ENCODE measurements around the gene PI4KA. TPM values are rescaled to one million over a fixed set of nuclear protein-coding genes. Genes with fewer than 3 reads are reported as not detected.

The PI4KA gene
- total and polyA plus RNA-seq, 10 donors, result 29.8 to 143 (median 108) TPM

DNA sequence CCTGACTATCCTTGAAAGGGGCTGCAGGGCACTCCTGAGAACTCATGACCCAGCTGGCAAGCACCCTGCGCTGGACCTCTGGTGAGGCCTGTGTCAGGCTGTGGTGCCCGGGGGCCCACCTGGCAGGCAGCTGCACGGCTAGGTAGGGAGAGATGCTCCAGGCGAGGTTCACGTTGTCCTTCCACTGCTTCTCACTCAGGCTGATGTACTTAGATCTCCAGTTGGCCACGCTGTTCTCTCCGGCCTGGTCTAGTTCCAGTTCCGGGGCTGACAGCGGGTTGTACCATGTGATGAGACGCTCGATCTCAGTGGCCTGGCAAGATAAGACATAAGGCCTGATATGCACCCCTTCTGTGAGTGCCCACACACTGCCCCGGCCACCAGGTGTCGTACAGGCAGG, 129.4 kb downstream of the PI4KA start:
- no peak overlapping the region for H3K27ac ChIP-seq
- H3K27me3 ChIP-seq (replicated peaks in 1 of 7), result no peaks in the 10 kb centered on the region
- intact Hi-C loops (cut with DNase I; ENCODE audit: low total_unique reads), result no loop called here
- TF ChIP-seq, protein P1, sequence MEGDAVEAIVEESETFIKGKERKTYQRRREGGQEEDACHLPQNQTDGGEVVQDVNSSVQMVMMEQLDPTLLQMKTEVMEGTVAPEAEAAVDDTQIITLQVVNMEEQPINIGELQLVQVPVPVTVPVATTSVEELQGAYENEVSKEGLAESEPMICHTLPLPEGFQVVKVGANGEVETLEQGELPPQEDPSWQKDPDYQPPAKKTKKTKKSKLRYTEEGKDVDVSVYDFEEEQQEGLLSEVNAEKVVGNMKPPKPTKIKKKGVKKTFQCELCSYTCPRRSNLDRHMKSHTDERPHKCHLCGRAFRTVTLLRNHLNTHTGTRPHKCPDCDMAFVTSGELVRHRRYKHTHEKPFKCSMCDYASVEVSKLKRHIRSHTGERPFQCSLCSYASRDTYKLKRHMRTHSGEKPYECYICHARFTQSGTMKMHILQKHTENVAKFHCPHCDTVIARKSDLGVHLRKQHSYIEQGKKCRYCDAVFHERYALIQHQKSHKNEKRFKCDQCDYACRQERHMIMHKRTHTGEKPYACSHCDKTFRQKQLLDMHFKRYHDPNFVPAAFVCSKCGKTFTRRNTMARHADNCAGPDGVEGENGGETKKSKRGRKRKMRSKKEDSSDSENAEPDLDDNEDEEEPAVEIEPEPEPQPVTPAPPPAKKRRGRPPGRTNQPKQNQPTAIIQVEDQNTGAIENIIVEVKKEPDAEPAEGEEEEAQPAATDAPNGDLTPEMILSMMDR (IDR thresholded peaks at IDR 0.05 in 8 of 11, conservative IDR thresholded peaks at IDR 0.05 in 3 of 11), result no peak
- peak in 1 of 3 donors; percentile 25 for TF ChIP-seq POLR2AphosphoS5 (IDR thresholded peaks at IDR 0.05)
- 96 to 97% (median 97%) methylated on average over 13 of the region's 13 CpGs; no CpG with 5 or more reads in 1 of the 5 donors for WGBS, 5 donors
- H3K4me1 ChIP-seq, result no peaks in the 10 kb centered on the region
- H3K36me3 ChIP-seq, result peaks cover 3 to 95% (median 51%) of the 10 kb centered on the region in 6 donors
- DNase-seq, result no peak
- H3K9me3 ChIP-seq, result no peaks in the 10 kb centered on the region
- no peak overlapping the region for H3K4me3 ChIP-seq

DNA sequence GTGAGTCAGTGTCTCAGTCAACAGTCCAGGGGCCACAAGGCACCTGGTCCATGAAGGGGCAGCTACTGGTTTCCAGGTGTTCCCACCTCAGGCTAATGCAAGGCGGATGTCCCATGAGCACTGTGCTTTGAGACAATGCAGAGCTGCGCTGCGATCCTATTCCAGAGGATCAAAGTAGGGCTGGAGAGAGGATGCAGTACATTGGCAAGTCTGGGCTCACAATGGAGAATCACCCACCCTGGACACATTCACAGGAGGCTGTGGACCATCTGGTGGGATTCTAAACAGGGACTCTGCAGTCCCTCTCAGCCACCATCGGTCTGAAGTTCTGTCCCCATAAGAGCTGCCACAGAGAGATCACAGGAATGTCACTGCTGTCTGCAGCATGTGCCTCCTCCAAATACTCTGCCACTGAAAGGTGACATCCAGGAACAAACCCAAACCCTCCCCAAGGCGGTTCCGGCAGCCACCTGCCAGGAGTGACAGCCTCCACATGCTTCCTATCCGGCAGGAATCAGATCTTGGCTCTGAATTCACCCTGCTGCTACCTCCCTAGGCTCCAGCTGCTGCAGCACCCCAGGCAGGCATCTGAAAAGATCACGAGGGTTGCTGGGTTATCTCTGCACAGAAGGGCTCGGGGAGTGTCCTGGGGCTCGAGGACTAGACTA, 130.0 kb downstream of the PI4KA start:
- Histone ChIP-seq H3K27me3 (replicated peaks in 1 of 7) (no peaks in the 10 kb centered on the region), H3K4me3 (no peak overlapping the region), H3K27ac (no peak overlapping the region), H3K36me3 (peaks cover 3 to 98% (median 51%) of the 10 kb centered on the region in 6 donors), H3K9me3 (no peaks in the 10 kb centered on the region), H3K4me1 (no peaks in the 10 kb centered on the region)
- 94 to 97% (median 96%) methylated on average over 6 to 10 of the region's 10 CpGs for WGBS, 5 donors
- TF ChIP-seq POLR2AphosphoS5 (IDR thresholded peaks at IDR 0.05), result no peak
- no peak for TF ChIP-seq POLR2A (IDR thresholded peaks at IDR 0.05)
- TF ChIP-seq, protein P1 (IDR thresholded peaks at IDR 0.05 in 8 of 11, conservative IDR thresholded peaks at IDR 0.05 in 3 of 11), result no peak
- no peak for DNase-seq
- intact Hi-C loops (cut with DNase I; ENCODE audit: low total_unique reads), result no loop called here

DNA sequence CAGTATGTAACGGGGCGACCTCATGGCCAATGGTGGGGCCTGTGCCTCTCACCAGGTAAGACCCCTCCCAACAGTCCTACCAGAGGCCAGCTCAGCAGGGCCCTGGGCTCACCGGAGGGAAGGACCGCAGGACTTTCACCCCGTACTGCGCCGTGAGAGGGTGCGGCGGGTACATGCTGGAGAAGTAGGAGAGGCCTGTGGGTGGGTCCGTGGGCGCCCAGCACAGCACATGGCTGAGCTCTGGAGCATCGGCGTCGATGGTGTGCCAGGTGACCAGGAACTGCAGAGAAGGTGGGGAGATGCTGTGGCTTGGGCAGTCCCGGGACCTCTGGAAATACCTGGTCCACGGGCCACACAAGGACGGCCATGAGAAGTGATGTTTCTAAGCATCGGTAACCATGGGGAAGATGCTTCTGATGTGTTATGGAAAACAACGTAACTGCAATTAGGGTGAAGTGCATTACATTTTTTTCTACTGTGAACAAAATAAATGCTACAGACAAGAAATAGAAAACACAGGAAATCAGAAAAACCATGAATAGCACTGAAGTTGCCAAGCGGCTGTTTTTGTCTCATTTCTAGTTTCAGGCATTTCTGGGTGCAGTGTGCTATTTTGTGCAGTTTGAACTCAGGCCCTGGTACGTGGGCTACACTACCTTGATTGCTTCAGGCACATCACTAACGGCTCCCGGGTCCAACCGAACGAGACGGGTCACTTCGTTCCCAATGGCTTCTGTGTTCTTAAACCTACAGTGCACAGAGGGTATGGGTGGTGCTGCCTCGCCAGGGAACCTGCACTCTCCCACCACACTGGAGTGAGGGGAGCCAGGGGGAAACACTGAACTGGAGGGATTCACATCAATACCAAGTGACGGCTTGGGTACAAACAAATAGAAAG, 131.2 kb downstream of the PI4KA start:
- H3K9me3 ChIP-seq, result no peaks in the 10 kb centered on the region
- H3K27ac ChIP-seq, result no peak overlapping the region
- TF ChIP-seq POLR2AphosphoS5 (IDR thresholded peaks at IDR 0.05), result peak in 1 of 3 donors; percentile 34
- no peak for TF ChIP-seq POLR2A (IDR thresholded peaks at IDR 0.05)
- intact Hi-C loops (cut with DNase I; ENCODE audit: low total_unique reads), result no loop called here
- no peak overlapping the region for H3K4me3 ChIP-seq
- no peaks in the 10 kb centered on the region for H3K27me3 ChIP-seq (replicated peaks in 1 of 7)
- H3K4me1 ChIP-seq, result no peaks in the 10 kb centered on the region
- H3K36me3 ChIP-seq, result peaks cover 3 to 97% (median 49%) of the 10 kb centered on the region in 6 donors
- WGBS, 5 donors, result 91 to 95% (median 93%) methylated on average over 29 of the region's 29 CpGs
- DNase-seq, result no peak

DNA sequence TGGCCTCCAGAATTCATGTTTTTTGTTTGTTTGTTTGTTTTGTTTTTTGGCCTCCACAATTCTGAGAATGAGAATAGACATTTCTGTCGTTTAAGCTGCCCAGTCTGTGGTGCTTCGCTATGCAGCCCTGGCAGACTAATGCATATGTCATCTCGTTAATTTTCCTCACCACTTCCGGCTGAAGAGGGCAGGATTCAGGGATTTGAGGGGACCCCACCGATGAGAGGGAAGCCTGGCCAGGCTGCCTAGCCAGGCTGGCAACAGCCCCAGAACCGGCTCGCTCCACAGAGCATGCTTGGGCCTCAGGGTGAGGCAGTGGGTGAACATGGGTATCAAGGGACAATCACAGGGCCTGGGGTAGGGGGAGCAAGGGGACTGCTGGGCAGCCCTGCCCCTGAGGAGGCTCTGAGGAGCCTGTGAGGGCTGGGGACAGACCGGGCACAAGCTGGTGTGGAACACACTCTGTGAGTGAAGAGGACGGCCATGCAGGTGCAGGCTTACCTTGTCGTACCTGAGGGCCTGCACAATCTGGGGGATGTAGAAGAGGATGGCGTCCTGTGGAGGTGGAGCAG, 132.5 kb downstream of the PI4KA start:
- Histone ChIP-seq H3K9me3 (no peaks in the 10 kb centered on the region), H3K27me3 (replicated peaks in 1 of 7) (no peaks in the 10 kb centered on the region), H3K4me3 (no peak overlapping the region), H3K4me1 (peaks cover 0 to 12% (median 2%) of the 10 kb centered on the region in 6 donors), H3K36me3 (peaks cover 3 to 97% (median 49%) of the 10 kb centered on the region in 6 donors), H3K27ac (no peak overlapping the region)
- TF ChIP-seq, protein P1 (IDR thresholded peaks at IDR 0.05 in 8 of 11, conservative IDR thresholded peaks at IDR 0.05 in 3 of 11), result no peak
- TF ChIP-seq POLR2AphosphoS5 (IDR thresholded peaks at IDR 0.05) (no peak), POLR2A (IDR thresholded peaks at IDR 0.05) (no peak)
- peak; percentile 41 for DNase-seq
- 89 to 91% (median 90%) methylated on average over 11 of the region's 11 CpGs for WGBS, 5 donors
- intact Hi-C loops (cut with DNase I; ENCODE audit: low total_unique reads), result no loop called here

Data from spleen (tissue), 11 donors.